Activated CD8-positive, alpha-beta memory T cell treated with anti-CD3 and anti-CD28 coated beads for 24 hours (primary cell): ENCODE results near the gene OSER1.
"Not testable (repeated sequence)": the region's sequence is repeated elsewhere in the genome, so short reads cannot be mapped to it uniquely, and the experiment has no call there.

Experiments used
- DNase-seq: peaks from one replicate; pipeline ENCODE4 v3.0.0-alpha.2; 2020

OSER1 gene

DNA sequence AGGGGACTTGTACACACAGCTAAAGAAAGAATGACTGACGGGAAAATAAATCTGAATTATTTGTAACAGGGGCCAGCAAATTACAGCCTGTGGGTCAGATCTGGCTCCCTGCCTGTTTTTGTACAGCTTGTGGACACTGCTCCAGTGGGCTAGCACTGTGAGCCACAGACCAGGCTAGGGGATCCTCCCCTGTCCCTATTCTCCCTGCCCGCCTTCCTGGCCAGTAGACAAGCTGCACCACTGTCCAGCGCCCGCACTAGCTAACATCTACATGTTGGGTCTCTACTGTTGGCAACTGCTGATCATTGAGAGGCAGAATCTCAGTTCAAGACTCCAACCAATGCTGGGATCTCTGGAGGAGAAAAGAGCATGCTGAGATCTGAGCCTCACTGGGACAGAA lies 10.7 kb downstream of the OSER1 start:
- DNase-seq, result no peak

GRCh38 chr20:44198872-44199271 lies 11.7 kb downstream of the OSER1 start:
- DNase-seq, result no peak

- DNase-seq, result no peak
Measured at GRCh38 chr20:44196271-44196670, 14.3 kb downstream of the OSER1 start.

- DNase-seq, result no peak
Measured at GRCh38 chr20:44195605-44196004, 15.0 kb downstream of the OSER1 start.

GRCh38 chr20:44193801-44194200 lies 16.8 kb downstream of the OSER1 start:
- DNase-seq, result no peak

DNA sequence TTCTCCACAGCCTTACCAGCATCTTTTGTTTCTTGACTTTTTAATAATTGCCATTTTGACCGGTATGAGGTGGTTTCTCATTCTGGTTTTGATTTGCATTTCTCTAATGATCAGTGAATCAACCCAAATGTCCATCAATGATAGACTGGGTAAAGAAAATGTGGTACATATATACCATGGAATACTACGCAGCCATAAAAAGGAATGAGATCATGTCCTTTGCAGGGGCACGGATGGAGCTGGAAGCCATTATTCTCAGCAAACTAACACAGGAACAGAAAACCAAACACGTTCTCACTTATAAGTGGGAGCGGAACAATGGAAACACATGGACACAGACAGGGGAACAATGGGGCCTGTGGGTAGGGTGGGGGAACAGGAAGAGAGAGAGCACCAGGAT lies 18.9 kb downstream of the OSER1 start:
- DNase-seq, result not testable (repeated sequence)

DNA sequence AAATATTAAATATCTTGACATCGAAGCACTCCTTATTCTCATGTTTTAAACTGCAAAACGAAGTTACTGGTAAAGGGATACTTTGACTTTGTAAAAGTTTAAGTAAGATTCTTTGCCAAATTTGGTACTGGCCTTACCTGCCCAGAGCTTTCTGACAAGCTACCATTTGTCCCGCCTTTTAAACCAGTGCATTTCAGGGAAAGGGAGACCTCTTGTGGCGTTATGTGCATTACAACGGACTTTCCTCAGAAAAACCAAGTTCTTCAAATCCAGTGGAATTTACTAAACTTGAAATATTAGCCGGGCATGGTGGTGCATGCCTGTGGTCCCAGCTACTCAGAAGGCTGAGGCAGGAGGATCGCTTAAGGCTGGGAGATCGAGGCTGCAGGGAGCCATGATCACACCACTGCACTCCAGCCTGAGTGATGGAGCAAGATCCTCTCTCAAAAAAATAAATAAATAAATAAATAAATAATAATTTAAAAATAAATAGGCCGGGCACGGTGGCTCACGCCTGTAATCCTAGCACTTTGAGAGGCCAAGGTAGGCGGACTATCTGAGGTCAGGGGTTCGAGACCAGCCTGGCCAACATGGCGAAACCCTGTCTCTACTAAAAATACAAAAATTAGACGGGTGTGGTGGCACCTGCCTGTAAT lies 20.2 kb downstream of the OSER1 start:
- DNase-seq, result peak; percentile 74

DNA sequence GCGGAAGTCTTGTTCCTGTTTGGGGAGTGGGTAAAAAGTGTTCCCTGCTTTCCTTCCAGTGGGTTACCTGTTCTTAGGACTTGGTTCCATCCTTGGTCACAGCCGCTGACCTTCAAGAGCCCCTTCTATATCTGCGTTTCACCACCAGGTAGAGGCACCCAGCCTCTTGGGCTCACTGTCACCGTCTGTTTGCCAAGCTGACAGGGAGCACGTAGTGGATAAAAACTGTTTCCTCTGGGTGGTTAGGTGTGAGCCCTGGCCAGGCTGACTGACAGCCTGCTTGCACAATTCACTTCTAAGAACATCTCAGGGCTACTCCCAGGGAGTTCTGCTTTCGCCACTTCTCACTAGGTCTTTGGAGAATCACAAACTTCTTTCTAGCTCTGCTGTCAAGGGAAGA lies 21.8 kb downstream of the OSER1 start:
- no peak for DNase-seq

- no peak for DNase-seq
Measured at GRCh38 chr20:44187772-44188709, 22.5 kb downstream of the OSER1 start.

GRCh38 chr20:44187054-44187771 lies 23.4 kb downstream of the OSER1 start, which contains the start of gene JPH2:
Gene JPH2 (minus strand): TSS chr20:44187188. CDS start chr20:44186705, 483 bp downstream.
- DNase-seq, result no peak

DNA sequence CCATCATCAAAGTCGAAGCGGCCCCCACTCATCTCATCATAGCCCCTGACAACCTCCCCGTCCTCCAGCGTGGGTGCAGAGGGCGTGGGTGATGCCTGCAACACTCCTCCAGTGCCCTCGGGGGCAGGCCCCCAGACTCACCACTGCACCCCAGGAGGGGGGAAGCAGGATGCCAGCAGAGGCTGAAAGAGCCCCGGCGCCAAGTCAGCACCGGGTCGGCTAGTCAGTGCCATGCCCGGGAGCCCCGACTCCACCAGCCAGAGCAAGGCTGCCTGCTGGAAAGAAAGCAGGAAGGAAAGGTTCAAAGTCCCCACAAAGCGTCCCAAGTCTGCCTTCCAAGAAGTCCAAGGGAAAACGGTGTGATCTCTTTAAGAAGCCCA lies 23.9 kb downstream of the OSER1 start:
- no peak for DNase-seq

DNA sequence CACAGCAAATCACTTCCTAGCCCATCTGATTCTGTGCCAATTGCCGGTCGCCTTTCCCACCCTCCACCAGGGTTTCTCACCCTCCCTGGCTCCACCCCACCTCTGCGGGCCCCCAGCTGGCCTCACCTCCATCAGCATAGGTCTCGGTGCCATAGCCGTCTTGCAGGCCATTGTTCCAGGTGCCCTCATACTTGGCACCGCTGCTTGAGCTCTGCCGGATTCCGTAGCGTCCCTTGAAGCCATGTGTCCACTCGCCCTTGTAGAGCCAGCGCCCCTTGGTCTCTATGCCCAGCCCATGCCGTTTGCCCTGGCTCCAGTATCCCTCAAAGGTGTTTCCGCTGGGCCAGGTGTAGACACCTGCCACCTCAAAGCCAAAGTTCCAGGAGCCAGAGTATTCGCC lies 24.4 kb downstream of the OSER1 start:
- no peak for DNase-seq

- DNase-seq, result no peak
Measured at GRCh38 chr20:44185574-44185973, 25.0 kb downstream of the OSER1 start.

DNA sequence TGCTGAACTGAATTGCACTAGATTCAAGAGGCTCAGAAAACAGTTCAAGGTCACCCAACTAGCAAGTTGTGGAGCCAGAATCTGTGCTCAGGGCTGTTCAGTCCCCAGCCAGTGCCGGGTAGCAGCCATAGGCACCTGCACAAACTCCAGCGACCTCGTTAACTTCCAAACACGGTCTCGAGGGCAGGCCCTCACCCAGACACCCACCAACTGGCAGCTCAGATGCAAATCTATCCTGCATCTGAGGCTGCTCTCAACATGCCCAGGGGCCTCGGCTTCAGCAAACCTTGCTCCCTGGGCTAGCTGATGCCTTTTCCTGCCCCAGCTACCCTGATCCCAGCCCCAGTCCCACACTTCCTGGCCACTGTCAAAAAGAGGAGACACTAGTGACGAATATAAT lies 27.3 kb downstream of the OSER1 start:
- no peak for DNase-seq

GRCh38 chr20:44182863-44183262 lies 27.7 kb downstream of the OSER1 start:
- no peak for DNase-seq

DNA sequence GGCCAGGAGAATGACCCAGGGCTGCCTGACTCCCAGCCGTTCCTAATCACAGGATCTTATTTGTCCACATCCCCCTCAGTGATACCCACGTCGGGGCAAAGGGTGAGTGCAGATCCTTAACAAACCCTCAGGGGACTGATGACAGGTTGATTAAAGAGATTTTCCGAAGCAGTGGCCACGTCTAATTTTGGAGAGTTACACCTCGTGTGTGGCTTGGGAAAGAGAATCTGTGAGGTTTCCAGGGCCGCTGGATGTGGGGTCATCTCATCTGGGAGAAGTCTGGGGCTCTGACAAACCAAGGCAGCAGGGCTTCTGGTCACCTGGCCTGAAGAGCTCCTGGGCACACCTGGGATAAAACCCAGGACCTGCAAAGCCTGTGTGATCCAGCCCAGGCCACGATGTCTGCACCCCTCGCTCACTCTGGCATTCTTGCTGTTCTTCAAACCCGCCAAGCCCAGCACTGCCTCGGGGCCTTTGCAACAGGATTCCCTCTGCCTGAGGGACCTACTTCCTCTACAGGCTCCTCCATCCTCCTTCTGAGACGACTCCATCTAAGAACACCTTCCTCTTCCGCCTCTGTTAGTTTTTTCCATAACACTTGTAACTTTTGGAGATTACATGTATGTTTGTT lies 28.3 kb downstream of the OSER1 start:
- no peak for DNase-seq

- DNase-seq, result no peak
Measured at GRCh38 chr20:44181611-44182010, 29.0 kb downstream of the OSER1 start.

- no peak for DNase-seq
Measured at GRCh38 chr20:44180814-44181213, 29.8 kb downstream of the OSER1 start.

- no peak for DNase-seq
Measured at GRCh38 chr20:44176833-44177534, 33.6 kb downstream of the OSER1 start.

DNA sequence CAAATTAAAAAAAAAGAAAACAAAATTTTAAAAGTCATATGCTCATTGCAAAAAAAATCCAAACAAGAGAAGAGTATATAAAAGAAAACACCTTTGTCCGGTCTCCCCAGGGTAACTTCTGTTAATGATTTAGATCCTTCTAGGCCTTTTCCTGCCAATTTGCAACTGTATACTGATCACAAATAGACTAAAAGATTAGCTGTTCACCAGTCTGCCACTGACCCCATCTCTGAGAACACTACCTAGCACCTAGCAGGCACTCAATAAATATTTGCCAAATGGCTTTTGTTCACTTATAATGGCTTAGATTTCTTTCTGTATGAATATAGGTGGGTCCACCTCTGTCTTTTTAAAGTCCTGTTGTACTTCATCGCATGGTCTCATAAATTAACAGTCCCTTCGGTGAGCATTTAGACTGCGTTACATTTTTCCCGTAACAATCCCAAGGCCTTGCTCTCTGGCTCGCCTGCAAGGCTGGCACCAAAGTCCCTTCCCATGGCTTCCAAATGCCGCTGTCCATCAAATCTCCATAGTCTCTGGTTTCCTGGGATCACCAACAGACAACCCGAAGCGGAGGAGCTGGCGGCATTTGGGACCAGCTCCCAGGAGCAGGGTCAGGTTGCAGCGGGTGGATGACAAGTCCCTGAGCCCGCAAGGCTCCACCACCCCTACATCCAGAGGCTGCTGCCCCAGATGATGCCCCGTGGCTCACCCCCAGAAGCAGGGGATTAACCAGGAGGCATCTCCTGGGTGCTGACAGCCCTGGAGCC lies 35.4 kb downstream of the OSER1 start:
- DNase-seq, result no peak

DNA sequence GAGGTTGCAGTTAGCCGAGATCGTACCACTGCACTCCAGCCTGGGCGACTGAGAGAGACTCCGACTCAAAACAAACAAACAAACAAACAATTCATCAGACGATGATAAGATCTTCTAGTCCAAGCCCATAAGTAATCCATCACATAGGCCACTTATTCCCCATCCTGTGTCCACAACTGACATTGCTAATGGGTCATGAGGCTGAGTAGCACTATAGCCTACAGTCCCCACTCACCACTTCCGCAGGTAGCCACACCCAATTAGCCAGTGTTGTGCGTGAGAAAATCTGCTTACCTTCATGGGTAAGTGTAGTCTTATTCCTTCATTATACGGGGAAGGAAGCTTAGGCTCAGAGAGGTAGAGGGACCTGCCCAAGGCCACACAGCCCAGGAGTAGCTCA lies 36.7 kb downstream of the OSER1 start:
- DNase-seq, result no peak

DNA sequence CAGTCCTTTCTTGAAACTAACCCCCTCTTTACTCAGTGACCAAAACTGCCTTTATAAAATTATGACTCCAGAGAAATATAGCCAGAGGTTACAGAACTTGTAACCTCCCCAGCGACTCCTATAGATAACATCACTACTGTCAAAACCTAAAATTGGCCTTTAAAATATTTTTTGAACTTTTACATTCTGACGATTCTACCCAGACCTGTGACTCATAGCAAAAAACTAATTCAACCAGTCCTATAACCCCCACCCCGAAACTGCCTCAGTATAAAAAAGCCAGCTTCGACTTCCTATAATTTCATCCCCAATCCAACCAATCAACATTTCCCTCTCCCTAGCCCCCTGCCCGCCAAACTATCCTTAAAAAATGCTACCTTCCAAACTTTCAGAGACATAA lies 37.5 kb downstream of the OSER1 start:
- DNase-seq, result no peak
